ENCODE measurements around the gene OMD.

The OMD gene

GRCh38 chr9:92408747-92409478 is 15.4 kb downstream of the OMD start:
- no peak overlapping the region for H3K9ac ChIP-seq (ENCODE audit: low read length)
- H3K9me3 ChIP-seq (ENCODE audit: control insufficient read depth, low read depth, low read length) = no peaks in the 10 kb centered on the region
- no peak overlapping the region for H3K27ac ChIP-seq (ENCODE audit: low read length)
- no peaks in the 10 kb centered on the region for H3K36me3 ChIP-seq (ENCODE audit: control insufficient read depth, low read depth, low read length)
- no peak overlapping the region for H3K4me3 ChIP-seq (ENCODE audit: low read length)
- no peaks in the 10 kb centered on the region for H3K4me1 ChIP-seq (ENCODE audit: control insufficient read depth, low read depth, low read length)
- H3K27me3 ChIP-seq (ENCODE audit: control insufficient read depth, insufficient read depth, low read length) = no peaks in the 10 kb centered on the region

- H3K36me3 ChIP-seq (ENCODE audit: control insufficient read depth, low read depth, low read length) = no peaks in the 10 kb centered on the region
- H3K9ac ChIP-seq (ENCODE audit: low read length) = no peak overlapping the region
- no peak overlapping the region for H3K4me3 ChIP-seq (ENCODE audit: low read length)
- no peaks in the 10 kb centered on the region for H3K4me1 ChIP-seq (ENCODE audit: control insufficient read depth, low read depth, low read length)
- H3K27me3 ChIP-seq (ENCODE audit: control insufficient read depth, insufficient read depth, low read length) = no peaks in the 10 kb centered on the region
- H3K27ac ChIP-seq (ENCODE audit: low read length) = no peak overlapping the region
- H3K9me3 ChIP-seq (ENCODE audit: control insufficient read depth, low read depth, low read length) = no peaks in the 10 kb centered on the region
These were observed 16.5 kb downstream of the OMD start for GRCh38 chr9:92407818-92408217.

DNA sequence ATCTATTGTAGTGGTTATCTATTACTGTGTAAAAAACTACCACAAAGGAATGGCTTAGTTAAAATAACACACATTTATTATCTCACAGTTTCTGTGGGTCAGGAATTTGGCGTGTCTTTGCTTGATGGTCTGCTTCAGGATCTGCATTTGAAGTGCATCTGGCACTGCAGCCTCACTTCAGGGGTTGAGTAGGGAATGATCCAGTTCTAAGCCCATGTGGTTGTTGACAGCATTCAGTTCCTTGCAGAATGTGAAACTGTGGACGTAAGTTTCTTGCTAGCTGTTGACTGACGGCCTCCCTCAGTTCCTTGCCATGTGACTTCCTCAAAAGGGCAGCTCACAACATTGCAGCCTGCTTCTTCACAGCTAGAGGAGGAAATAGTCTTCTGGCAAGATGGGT is 17.8 kb downstream of the OMD start:
- H3K36me3 ChIP-seq (ENCODE audit: control insufficient read depth, low read depth, low read length) = no peaks in the 10 kb centered on the region
- no peak overlapping the region for H3K9ac ChIP-seq (ENCODE audit: low read length)
- no peaks in the 10 kb centered on the region for H3K9me3 ChIP-seq (ENCODE audit: control insufficient read depth, low read depth, low read length)
- H3K27ac ChIP-seq (ENCODE audit: low read length) = no peak overlapping the region
- no peak overlapping the region for H3K4me3 ChIP-seq (ENCODE audit: low read length)
- no peaks in the 10 kb centered on the region for H3K27me3 ChIP-seq (ENCODE audit: control insufficient read depth, insufficient read depth, low read length)
- no peaks in the 10 kb centered on the region for H3K4me1 ChIP-seq (ENCODE audit: control insufficient read depth, low read depth, low read length)

DNA sequence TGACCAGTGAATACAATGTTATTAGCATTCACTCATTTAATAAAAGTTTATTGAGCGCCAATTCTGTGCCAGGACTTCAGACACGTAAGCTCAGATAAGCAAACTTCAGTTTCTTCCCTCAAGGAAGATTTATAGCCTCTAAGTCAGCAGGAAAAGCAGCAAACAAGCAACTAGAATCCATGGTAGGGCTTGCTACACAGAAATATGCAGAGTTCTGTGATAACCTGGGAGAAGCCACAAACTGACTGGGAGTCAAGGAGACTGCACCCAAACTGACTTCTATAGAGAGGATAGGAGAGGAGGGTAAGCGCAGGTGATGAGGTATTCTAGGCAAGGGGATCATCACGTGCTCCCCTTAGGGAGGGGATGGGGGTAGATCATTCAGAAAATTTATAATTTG is 18.5 kb downstream of the OMD start:
- Histone ChIP-seq H3K36me3 (ENCODE audit: control insufficient read depth, low read depth, low read length) (no peaks in the 10 kb centered on the region), H3K4me1 (ENCODE audit: control insufficient read depth, low read depth, low read length) (no peaks in the 10 kb centered on the region), H3K9ac (ENCODE audit: low read length) (no peak overlapping the region), H3K27ac (ENCODE audit: low read length) (no peak overlapping the region), H3K9me3 (ENCODE audit: control insufficient read depth, low read depth, low read length) (no peaks in the 10 kb centered on the region), H3K27me3 (ENCODE audit: control insufficient read depth, insufficient read depth, low read length) (no peaks in the 10 kb centered on the region), H3K4me3 (ENCODE audit: low read length) (no peak overlapping the region)

GRCh38 chr9:92404042-92404836 is 20.0 kb downstream of the OMD start, which contains the start of gene OGN:
Gene OGN (minus strand): TSS chr9:92404578. CDS start chr9:92403407, 1,171 bp downstream.
- H3K9me3 ChIP-seq (ENCODE audit: control insufficient read depth, low read depth, low read length) = no peaks in the 10 kb centered on the region
- no peaks in the 10 kb centered on the region for H3K27me3 ChIP-seq (ENCODE audit: control insufficient read depth, insufficient read depth, low read length)
- no peaks in the 10 kb centered on the region for H3K4me1 ChIP-seq (ENCODE audit: control insufficient read depth, low read depth, low read length)
- H3K9ac ChIP-seq (ENCODE audit: low read length) = no peak within 1 kb of the TSS
- no peak within 1 kb of the TSS for H3K4me3 ChIP-seq (ENCODE audit: low read length)
- H3K27ac ChIP-seq (ENCODE audit: low read length) = no peak within 1 kb of the TSS
- H3K36me3 ChIP-seq (ENCODE audit: control insufficient read depth, low read depth, low read length) = no peaks in the 10 kb centered on the region

GRCh38 chr9:92402826-92403745 is 21.2 kb downstream of the OMD start:
- Histone ChIP-seq H3K4me1 (ENCODE audit: control insufficient read depth, low read depth, low read length) (no peaks in the 10 kb centered on the region), H3K27me3 (ENCODE audit: control insufficient read depth, insufficient read depth, low read length) (no peaks in the 10 kb centered on the region), H3K36me3 (ENCODE audit: control insufficient read depth, low read depth, low read length) (no peaks in the 10 kb centered on the region), H3K4me3 (ENCODE audit: low read length) (no peak overlapping the region), H3K9me3 (ENCODE audit: control insufficient read depth, low read depth, low read length) (no peaks in the 10 kb centered on the region), H3K27ac (ENCODE audit: low read length) (no peak overlapping the region), H3K9ac (ENCODE audit: low read length) (no peak overlapping the region)

- H3K9me3 ChIP-seq (ENCODE audit: control insufficient read depth, low read depth, low read length) = no peaks in the 10 kb centered on the region
- no peak overlapping the region for H3K27ac ChIP-seq (ENCODE audit: low read length)
- H3K36me3 ChIP-seq (ENCODE audit: control insufficient read depth, low read depth, low read length) = no peaks in the 10 kb centered on the region
- H3K4me3 ChIP-seq (ENCODE audit: low read length) = no peak overlapping the region
- H3K27me3 ChIP-seq (ENCODE audit: control insufficient read depth, insufficient read depth, low read length) = no peaks in the 10 kb centered on the region
- no peak overlapping the region for H3K9ac ChIP-seq (ENCODE audit: low read length)
- H3K4me1 ChIP-seq (ENCODE audit: control insufficient read depth, low read depth, low read length) = no peaks in the 10 kb centered on the region
These were observed 21.9 kb downstream of the OMD start for GRCh38 chr9:92402360-92402759.

DNA sequence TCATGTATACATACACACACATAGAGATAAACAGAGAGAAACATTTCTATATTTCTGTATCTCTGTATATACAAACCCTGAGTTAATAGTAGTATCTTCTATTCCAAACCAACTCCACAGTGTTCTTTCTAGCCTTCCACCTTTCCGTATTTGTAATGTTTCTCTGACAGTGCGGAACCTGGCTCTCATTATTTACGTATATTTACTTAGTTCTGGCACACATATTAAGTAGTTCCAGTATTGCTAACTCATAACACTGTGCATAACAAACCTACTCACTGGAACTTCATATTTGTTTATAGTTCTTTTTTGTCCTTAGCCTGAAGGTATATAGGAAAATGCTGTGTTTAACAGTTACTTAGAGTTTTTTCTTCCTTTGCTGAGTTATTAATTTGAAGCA is 26.4 kb downstream of the OMD start:
- Histone ChIP-seq H3K4me1 (ENCODE audit: control insufficient read depth, low read depth, low read length) (no peaks in the 10 kb centered on the region), H3K27me3 (ENCODE audit: control insufficient read depth, insufficient read depth, low read length) (no peaks in the 10 kb centered on the region), H3K9me3 (ENCODE audit: control insufficient read depth, low read depth, low read length) (no peaks in the 10 kb centered on the region), H3K36me3 (ENCODE audit: control insufficient read depth, low read depth, low read length) (no peaks in the 10 kb centered on the region), H3K4me3 (ENCODE audit: low read length) (no peak overlapping the region), H3K27ac (ENCODE audit: low read length) (no peak overlapping the region), H3K9ac (ENCODE audit: low read length) (no peak overlapping the region)

DNA sequence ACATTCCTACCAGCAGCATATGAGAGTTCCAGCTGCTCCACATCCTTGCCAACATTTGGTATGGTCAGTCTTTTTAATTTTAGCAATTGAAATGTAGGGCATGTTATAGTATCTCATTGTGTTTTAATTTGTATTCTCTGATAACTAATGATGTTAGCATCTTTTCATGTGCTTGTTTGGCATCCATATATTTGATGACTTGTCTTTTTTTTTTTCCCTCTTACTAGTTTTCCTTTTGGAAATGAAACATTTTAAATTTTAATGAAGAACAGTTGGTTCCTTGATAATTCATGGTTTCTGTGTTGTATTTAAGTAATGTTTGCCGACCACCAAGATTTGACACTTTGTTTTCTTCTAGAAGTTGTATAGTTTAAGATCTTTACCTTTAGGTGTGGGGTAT is 28.7 kb downstream of the OMD start:
- Histone ChIP-seq H3K9me3 (ENCODE audit: control insufficient read depth, low read depth, low read length) (no peaks in the 10 kb centered on the region), H3K27ac (ENCODE audit: low read length) (no peak overlapping the region), H3K27me3 (ENCODE audit: control insufficient read depth, insufficient read depth, low read length) (no peaks in the 10 kb centered on the region), H3K4me1 (ENCODE audit: control insufficient read depth, low read depth, low read length) (no peaks in the 10 kb centered on the region), H3K36me3 (ENCODE audit: control insufficient read depth, low read depth, low read length) (no peaks in the 10 kb centered on the region), H3K4me3 (ENCODE audit: low read length) (no peak overlapping the region), H3K9ac (ENCODE audit: low read length) (no peak overlapping the region)

- H3K27me3 ChIP-seq (ENCODE audit: control insufficient read depth, insufficient read depth, low read length) = no peaks in the 10 kb centered on the region
- H3K9ac ChIP-seq (ENCODE audit: low read length) = no peak overlapping the region
- H3K4me3 ChIP-seq (ENCODE audit: low read length) = no peak overlapping the region
- no peak overlapping the region for H3K27ac ChIP-seq (ENCODE audit: low read length)
- no peaks in the 10 kb centered on the region for H3K4me1 ChIP-seq (ENCODE audit: control insufficient read depth, low read depth, low read length)
- no peaks in the 10 kb centered on the region for H3K9me3 ChIP-seq (ENCODE audit: control insufficient read depth, low read depth, low read length)
- no peaks in the 10 kb centered on the region for H3K36me3 ChIP-seq (ENCODE audit: control insufficient read depth, low read depth, low read length)
These were observed 30.6 kb downstream of the OMD start for GRCh38 chr9:92393686-92394085.

DNA sequence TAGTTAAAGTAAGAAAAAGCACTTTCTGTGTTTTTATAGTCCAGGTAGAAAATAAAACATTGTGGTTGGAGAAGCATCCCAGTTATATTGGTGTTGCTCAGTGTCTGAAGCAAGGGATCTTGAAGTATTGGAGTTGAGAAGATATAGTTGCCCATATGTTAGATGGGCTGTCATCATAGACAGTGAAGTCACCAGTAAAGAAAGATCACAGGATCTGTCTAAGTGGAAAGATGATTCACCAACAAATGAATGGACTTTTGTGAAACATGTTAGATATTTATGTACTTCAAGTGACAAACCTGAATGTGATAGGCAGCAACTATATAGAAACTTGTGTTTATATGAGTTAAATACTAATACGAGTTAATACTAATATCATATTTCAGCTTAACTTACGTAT is 31.6 kb downstream of the OMD start:
- Histone ChIP-seq H3K4me1 (ENCODE audit: control insufficient read depth, low read depth, low read length) (no peaks in the 10 kb centered on the region), H3K36me3 (ENCODE audit: control insufficient read depth, low read depth, low read length) (no peaks in the 10 kb centered on the region), H3K9ac (ENCODE audit: low read length) (no peak overlapping the region), H3K9me3 (ENCODE audit: control insufficient read depth, low read depth, low read length) (no peaks in the 10 kb centered on the region), H3K27ac (ENCODE audit: low read length) (no peak overlapping the region), H3K27me3 (ENCODE audit: control insufficient read depth, insufficient read depth, low read length) (no peaks in the 10 kb centered on the region), H3K4me3 (ENCODE audit: low read length) (no peak overlapping the region)

Data from iPS-18a (cell line).